Ishikawa (cell line): Measurements from ENCODE around the gene PALLD.

Source experiments
- CEBPB ChIP-seq: IDR thresholded peaks from 2 replicates; pipeline ENCODE4 v1.6.1; 2012
- CREB1 ChIP-seq: IDR thresholded peaks from 2 replicates; pipeline ENCODE4 v1.6.1; 2012; ENCODE audit warnings: low read depth
- EGR1 ChIP-seq: IDR thresholded peaks from 2 replicates; pipeline ENCODE4 v1.6.1; 2012
- EP300 ChIP-seq: IDR thresholded peaks from 2 replicates; pipeline ENCODE4 v1.6.1; 2012; ENCODE audit warnings: borderline replicate concordance
- FOXM1 ChIP-seq: IDR thresholded peaks from 2 replicates; pipeline ENCODE4 v1.6.1; 2012; ENCODE audit warnings: low read depth, borderline replicate concordance
- NFIC ChIP-seq: IDR thresholded peaks from 2 replicates; pipeline ENCODE4 v1.6.1; 2012
- RAD21 ChIP-seq: IDR thresholded peaks from 2 replicates; pipeline ENCODE4 v1.6.1; 2012; ENCODE audit warnings: low read depth
- TAF1 ChIP-seq: IDR thresholded peaks from 2 replicates; pipeline ENCODE4 v1.6.1; 2012; ENCODE audit warnings: low read depth, mild to moderate bottlenecking
- TEAD4 ChIP-seq: IDR thresholded peaks from 2 replicates; pipeline ENCODE4 v1.6.1; 2012
- YY1 ChIP-seq: IDR thresholded peaks from 2 replicates; pipeline ENCODE4 v1.6.1; 2012; ENCODE audit warnings: low read depth
- TF ChIP-seq, protein P1 (sequence below): IDR thresholded peaks from 2 replicates; pipeline ENCODE4 v1.6.1; 2012
- TF ChIP-seq, protein P2 (sequence below): IDR thresholded peaks from 2 replicates; pipeline ENCODE4 v1.6.1; 2012; ENCODE audit warnings: low read depth, mild to moderate bottlenecking
- TF ChIP-seq, protein P3 (sequence below): IDR thresholded peaks from 2 replicates; pipeline ENCODE4 v1.6.1; 2012

GRCh38 chr4:168925789-168926490 is 429.1 kb downstream of the PALLD start:
- TF ChIP-seq, protein P1, sequence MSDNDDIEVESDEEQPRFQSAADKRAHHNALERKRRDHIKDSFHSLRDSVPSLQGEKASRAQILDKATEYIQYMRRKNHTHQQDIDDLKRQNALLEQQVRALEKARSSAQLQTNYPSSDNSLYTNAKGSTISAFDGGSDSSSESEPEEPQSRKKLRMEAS = no peak
- TF ChIP-seq RAD21 = no peak
- no peak for TF ChIP-seq TAF1
- TF ChIP-seq, protein P2, sequence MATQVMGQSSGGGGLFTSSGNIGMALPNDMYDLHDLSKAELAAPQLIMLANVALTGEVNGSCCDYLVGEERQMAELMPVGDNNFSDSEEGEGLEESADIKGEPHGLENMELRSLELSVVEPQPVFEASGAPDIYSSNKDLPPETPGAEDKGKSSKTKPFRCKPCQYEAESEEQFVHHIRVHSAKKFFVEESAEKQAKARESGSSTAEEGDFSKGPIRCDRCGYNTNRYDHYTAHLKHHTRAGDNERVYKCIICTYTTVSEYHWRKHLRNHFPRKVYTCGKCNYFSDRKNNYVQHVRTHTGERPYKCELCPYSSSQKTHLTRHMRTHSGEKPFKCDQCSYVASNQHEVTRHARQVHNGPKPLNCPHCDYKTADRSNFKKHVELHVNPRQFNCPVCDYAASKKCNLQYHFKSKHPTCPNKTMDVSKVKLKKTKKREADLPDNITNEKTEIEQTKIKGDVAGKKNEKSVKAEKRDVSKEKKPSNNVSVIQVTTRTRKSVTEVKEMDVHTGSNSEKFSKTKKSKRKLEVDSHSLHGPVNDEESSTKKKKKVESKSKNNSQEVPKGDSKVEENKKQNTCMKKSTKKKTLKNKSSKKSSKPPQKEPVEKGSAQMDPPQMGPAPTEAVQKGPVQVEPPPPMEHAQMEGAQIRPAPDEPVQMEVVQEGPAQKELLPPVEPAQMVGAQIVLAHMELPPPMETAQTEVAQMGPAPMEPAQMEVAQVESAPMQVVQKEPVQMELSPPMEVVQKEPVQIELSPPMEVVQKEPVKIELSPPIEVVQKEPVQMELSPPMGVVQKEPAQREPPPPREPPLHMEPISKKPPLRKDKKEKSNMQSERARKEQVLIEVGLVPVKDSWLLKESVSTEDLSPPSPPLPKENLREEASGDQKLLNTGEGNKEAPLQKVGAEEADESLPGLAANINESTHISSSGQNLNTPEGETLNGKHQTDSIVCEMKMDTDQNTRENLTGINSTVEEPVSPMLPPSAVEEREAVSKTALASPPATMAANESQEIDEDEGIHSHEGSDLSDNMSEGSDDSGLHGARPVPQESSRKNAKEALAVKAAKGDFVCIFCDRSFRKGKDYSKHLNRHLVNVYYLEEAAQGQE = no peak
- TF ChIP-seq EP300 = no peak
- TF ChIP-seq YY1 = no peak
- TF ChIP-seq, protein P3, sequence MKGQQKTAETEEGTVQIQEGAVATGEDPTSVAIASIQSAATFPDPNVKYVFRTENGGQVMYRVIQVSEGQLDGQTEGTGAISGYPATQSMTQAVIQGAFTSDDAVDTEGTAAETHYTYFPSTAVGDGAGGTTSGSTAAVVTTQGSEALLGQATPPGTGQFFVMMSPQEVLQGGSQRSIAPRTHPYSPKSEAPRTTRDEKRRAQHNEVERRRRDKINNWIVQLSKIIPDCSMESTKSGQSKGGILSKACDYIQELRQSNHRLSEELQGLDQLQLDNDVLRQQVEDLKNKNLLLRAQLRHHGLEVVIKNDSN = no peak
- no peak for TF ChIP-seq EGR1
- no peak for TF ChIP-seq CREB1
- TF ChIP-seq NFIC = no peak
- TF ChIP-seq CEBPB = no peak
- no peak for TF ChIP-seq TEAD4
- no peak for TF ChIP-seq FOXM1
